Measurements from ENCODE around the gene GRIN1.
"Not testable (repeated sequence)": the region's sequence is repeated elsewhere in the genome, so short reads cannot be mapped to it uniquely, and the experiment has no call there.

The GRIN1 gene

GRCh38 chr9:137123468-137123837, 15.5 kb upstream of the GRIN1 start:
- DNase-seq (ENCODE audit: extremely low spot score) = no peak
- POLR2A ChIA-PET = no interaction called here
- no peak for TF ChIP-seq CTCF (IDR thresholded peaks at IDR 0.05; ENCODE audit: control extremely low read depth, extremely low read depth, low read depth, missing control alignments)
- CTCF ChIA-PET = interaction anchor here (0.8 to 2.8 kb wide), 7 partner anchors 27 to 114 kb away, joined by 3 to 8 read pairs (median 4); partner anchors contain the start of genes RNF224 and SSNA1

- POLR2A ChIA-PET; DNase-seq (ENCODE audit: extremely low spot score): not testable (repeated sequence)
- CTCF ChIA-PET = interaction anchor here (1.3 to 2.8 kb wide), 6 partner anchors 26 to 113 kb away, joined by 3 to 8 read pairs (median 4); partner anchors contain the start of genes RNF224 and SSNA1
Measured at GRCh38 chr9:137123952-137124462, 14.9 kb upstream of the GRIN1 start.

GRCh38 chr9:137126786-137127185, 12.2 kb upstream of the GRIN1 start:
- DNase-seq (ENCODE audit: extremely low spot score) = no peak
- POLR2A ChIA-PET = interaction anchor here (1.3 kb wide), 1 partner anchor 24 kb away, joined by 12 read pairs; no protein-coding TSS in a partner anchor
- CTCF ChIA-PET = interaction anchor here (2.0 to 2.5 kb wide), 2 partner anchors 100 to 110 kb away, joined by 8 to 13 read pairs; partner anchors contain the start of gene RNF224
- no peak for TF ChIP-seq CTCF (IDR thresholded peaks at IDR 0.05; ENCODE audit: control extremely low read depth, extremely low read depth, low read depth, missing control alignments)

- ChIA-PET CTCF (interaction anchor here (1.0 to 2.5 kb wide), 3 partner anchors 32 to 110 kb away, joined by 4 to 13 read pairs (median 8); partner anchors contain the start of gene RNF224), POLR2A (interaction anchor here (0.6 to 1.3 kb wide), 4 partner anchors 23 to 113 kb away, joined by 3 to 12 read pairs (median 8); partner anchors contain the start of gene TUBB4B)
- no peak for TF ChIP-seq CTCF (IDR thresholded peaks at IDR 0.05; ENCODE audit: control extremely low read depth, extremely low read depth, low read depth, missing control alignments)
- DNase-seq (ENCODE audit: extremely low spot score) = peak; percentile 64
Measured at GRCh38 chr9:137127301-137128157, 11.4 kb upstream of the GRIN1 start.

GRCh38 chr9:137128158-137128861, 10.6 kb upstream of the GRIN1 start:
- POLR2A ChIA-PET = interaction anchor here (0.6 to 1.3 kb wide), 5 partner anchors 22 to 113 kb away, joined by 3 to 12 read pairs (median 8); partner anchors contain the start of genes MAN1B1 and TUBB4B
- DNase-seq (ENCODE audit: extremely low spot score) = no peak
- CTCF ChIA-PET = interaction anchor here (1.0 to 2.5 kb wide), 4 partner anchors 33 to 109 kb away, joined by 3 to 13 read pairs (median 6); partner anchors contain the start of genes ANAPC2 and RNF224
- TF ChIP-seq CTCF (IDR thresholded peaks at IDR 0.05; ENCODE audit: control extremely low read depth, extremely low read depth, low read depth, missing control alignments) = no peak

- POLR2A ChIA-PET = interaction anchor here (0.9 to 1.6 kb wide), 7 partner anchors 22 to 115 kb away, joined by 3 to 15 read pairs (median 4); partner anchors contain the start of genes MAN1B1, SSNA1, TPRN and TUBB4B
- CTCF ChIA-PET = interaction anchor here (1.0 to 2.4 kb wide), 10 partner anchors 10 to 99 kb away, joined by 3 to 19 read pairs (median 4); partner anchors contain the start of genes ANAPC2, RNF224 and TPRN
- TF ChIP-seq CTCF (IDR thresholded peaks at IDR 0.05; ENCODE audit: control extremely low read depth, extremely low read depth, low read depth, missing control alignments) = no peak
- no peak for DNase-seq (ENCODE audit: extremely low spot score)
Measured at GRCh38 chr9:137128862-137129455, 10.0 kb upstream of the GRIN1 start.
